ENCODE data around the gene LPCAT1.
"Not testable (repeated sequence)": the region's sequence is repeated elsewhere in the genome, so short reads cannot be mapped to it uniquely, and the experiment has no call there.

Gene LPCAT1

DNA sequence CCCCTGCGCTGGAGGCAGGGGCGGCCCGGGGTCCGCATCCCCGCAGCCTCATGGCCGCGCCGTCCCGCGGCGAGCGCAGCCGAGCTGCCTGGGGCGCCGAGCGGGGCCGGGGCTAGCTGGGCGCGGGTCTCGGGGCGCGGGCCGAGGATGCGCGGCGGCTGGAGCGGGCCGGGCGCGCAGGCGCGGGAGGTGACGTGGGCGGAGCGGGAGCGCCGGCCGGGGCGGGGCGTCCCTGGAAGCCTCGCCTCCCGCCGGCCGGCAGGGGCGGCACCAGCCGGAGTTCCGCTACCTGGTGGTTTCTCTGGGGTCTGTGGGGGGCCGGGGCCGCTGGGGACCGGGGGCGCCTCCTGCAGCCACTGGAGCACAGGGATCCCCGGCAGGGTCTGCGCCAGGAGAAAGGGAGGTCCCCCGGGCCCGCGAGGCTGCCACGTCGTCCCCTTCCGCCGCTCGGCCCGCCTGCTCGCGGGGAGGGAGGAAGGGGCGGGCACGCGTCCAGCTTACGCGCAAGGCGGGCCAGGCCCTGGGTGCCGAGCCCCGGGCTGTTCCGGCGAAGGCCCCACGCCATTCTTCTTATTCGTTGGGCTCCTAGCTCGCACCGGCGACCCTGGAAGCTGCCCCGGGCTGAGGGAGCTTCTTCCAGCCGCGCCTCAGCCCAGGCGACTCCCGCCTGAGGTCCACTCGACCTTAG, at the start of gene LPCAT1:
TSS of gene LPCAT1 (minus strand) at position 168 of the 688 bp plus-strand sequence. CDS start at position 52, 116 bp downstream.
- DNase-seq, result peak; percentile 51

- not testable (repeated sequence) for DNase-seq
Observed at GRCh38 chr5:1571875-1572274, 48.1 kb upstream of the LPCAT1 start.

DNA sequence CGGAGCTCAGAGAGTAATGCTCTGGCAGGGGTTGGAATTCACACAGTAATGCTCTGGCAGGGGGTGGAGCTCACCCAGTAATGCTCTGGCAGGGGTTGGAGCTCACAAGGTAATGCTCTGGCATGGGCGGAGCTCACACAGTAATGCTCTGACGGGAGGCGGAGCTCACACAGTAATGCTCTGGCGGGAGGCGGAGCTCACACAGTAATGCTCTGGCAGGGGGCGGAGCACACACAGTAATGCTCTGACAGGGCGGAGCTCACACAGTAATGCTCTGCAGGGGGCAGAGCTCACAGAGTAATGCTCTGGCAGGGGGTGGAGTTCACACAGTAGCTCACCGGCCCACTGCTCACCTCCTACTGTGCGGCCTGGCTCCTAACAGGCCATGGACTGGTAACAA, 47.2 kb upstream of the LPCAT1 start:
- no peak for DNase-seq

DNA sequence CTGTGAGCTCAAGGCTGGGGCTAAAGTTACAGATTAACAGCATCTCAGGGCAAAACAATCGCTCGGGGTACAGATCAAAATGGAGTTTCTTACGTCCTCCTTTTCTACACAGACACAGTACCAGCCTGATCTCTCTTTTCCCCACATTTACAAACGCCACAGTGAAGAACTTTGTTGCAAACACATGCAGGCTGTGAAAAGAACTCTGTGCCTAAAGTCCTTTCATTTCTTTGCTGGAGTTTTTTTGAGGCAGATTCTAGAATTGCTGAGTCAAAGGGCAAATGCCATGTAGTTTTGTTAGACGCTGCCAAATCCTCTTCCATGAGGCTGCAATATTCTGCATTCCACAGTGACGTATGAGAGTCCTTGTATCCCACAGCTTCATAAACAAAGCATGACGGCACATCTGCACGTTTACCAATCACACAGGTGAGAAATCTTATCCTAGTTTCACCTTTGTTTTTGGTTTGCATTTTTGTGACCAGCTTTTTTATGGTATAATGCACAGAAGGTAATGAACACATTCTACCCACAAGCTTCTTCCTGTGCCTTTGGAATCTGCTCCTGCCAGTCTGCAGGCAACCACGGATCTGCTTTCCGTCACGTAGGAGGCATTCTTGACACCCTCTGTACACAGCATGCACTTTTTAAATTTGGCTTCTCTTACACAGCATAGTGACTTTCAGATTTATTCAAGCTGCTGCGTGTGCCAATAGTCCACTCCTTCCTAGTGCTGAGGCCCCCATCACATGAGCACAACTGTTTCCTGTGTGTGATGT, 44.6 kb upstream of the LPCAT1 start:
- DNase-seq, result no peak

- not testable (repeated sequence) for DNase-seq
Observed at GRCh38 chr5:1567527-1568200, 43.9 kb upstream of the LPCAT1 start.

GRCh38 chr5:1565737-1566734, 42.3 kb upstream of the LPCAT1 start:
- no peak for DNase-seq

GRCh38 chr5:1564824-1565736, 41.3 kb upstream of the LPCAT1 start:
- DNase-seq, result no peak

- DNase-seq, result no peak
Observed at GRCh38 chr5:1564182-1564748, 40.5 kb upstream of the LPCAT1 start.

DNA sequence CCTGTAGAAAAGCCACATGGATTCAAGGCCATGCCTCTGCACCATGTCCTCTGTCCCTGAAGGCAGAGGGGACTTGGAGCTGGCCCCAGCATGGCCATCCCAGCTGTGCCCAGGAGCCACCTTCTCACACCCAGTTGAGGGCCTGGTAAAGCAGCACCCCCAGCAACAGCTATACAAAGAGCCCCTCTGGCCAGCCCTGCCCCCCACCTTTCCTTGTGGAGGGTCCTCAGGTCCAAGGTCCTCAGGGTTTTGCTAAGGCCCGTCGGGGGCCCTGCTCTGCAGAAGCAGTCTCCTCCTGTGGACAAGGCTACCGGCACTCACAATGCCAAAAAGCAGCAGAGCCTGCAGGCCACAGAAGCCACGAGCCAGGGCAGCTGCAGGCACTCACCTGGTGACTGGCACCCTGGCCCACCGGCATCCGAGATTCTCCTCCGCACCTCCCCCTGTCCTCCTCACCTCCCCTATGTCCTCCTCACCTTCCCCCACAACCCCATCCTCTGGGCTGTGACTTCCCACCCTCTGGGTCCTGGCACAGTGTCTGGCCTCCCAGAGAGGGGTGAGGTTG, 39.9 kb upstream of the LPCAT1 start:
- no peak for DNase-seq

- no peak for DNase-seq
Observed at GRCh38 chr5:1563051-1563461, 39.3 kb upstream of the LPCAT1 start.

GRCh38 chr5:1562599-1562998, 38.8 kb upstream of the LPCAT1 start:
- DNase-seq, result no peak

GRCh38 chr5:1561402-1561929, 37.7 kb upstream of the LPCAT1 start:
- DNase-seq, result no peak

GRCh38 chr5:1560499-1560898, 36.7 kb upstream of the LPCAT1 start:
- DNase-seq, result not testable (repeated sequence)

DNA sequence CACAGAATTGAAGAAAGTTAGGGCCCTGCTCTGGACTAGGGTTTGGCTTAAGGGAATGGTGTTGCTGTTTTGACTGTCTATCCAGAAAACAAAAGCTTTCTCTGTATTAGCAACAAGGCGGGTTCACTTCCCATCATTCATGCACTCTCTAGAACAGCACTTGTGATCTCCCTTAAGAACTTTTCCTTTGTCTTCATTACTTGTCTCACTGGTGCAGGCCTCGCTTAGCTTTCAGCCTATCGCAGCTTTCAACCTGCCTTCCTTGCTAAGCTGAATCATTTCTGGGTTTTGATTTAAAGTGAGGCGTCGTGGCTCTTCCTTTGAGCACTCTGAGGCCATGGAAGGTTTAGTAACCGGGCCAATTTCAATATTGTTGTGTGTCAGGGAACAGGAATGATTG, 35.2 kb upstream of the LPCAT1 start:
- no peak for DNase-seq

GRCh38 chr5:1557114-1557873, 33.5 kb upstream of the LPCAT1 start:
- no peak for DNase-seq

- DNase-seq, result no peak
Observed at GRCh38 chr5:1555808-1556731, 32.3 kb upstream of the LPCAT1 start.

DNA sequence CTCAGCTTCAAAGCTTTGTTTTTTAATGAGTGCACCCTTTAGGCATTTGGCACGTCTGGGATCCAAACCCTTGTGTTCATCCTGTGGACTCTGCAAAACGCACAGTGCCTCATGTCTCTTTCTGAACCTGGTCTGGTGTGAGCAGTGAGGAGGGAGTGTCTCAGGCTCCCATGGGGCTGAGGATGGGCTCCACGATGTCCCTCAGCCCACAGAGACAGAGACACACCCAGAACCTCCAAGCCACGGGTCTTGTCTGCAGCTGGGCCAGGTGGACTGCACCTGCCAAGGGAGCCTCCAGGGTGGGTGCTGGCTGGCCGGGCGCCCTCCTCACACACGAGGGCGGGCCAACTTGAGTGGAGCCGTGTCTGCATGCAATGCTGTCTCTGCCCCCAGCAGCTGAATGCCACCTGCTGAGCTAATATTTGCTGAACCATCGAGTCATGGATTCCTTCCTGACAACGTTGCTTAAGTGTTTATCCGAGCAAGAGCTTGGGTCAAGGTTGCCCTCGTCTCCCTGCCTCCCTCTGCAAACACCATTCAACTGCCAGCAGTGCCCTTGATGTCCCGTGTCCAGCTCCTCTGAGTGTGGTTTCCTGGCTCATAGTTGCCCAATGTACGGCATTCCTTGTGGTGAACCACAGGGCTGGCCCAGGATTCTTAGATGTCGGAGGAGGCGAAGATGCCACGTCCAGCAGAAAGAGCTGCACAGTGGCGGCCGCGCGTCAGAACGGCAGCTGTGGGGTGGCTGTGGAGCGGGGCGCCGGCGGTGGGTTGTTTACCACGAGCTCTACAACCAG, 31.4 kb upstream of the LPCAT1 start:
- DNase-seq, result peak; percentile 67

Data from NCI-H1105 (cell line).